Measurements from ENCODE around the gene PTOV1. TPM values are rescaled to one million over a fixed set of nuclear protein-coding genes. Genes with fewer than 3 reads are reported as not detected.

PTOV1 gene
- total and polyA plus RNA-seq, 2 of the 8 experiments (the other 6 are each of a cell fraction or from before 2014, with no cell fraction given), result 147 to 251 TPM

DNA sequence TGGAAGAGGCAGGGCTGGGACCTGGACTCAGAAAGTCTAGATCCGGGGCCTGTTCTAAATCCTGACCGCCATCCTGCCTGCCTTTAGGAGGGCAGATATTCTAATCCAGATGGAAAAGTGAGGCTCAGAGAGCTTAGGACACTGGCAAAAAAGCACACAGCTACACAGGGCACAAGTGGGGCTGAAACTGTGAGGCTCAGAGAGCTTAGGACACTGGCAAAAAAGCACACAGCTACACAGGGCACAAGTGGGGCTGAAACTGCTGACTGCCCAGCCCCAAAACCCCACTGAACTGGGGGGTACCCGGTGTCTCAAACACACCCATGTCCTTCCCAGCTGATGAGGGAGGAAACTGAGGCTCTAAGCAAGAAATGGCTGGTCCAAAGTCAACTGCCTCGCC, 24.2 kb downstream of the PTOV1 start:
- Histone ChIP-seq H3K79me1 (ENCODE audit: low read depth, low read length) (peaks cover 19% of the 10 kb centered on the region), H3K27me3 (replicated peaks in 1 of 4; ENCODE audit: control insufficient read depth in 3 of 4, extremely low read depth in 1 of 4, insufficient read depth in 3 of 4, low read length in 3 of 4) (no peaks in the 10 kb centered on the region), H2AK5ac (ENCODE audit: low read depth, low read length) (0 out of 2 replicates have a peak overlapping the region, but pooled peaks have one; percentile 91), H4K5ac (ENCODE audit: insufficient read length, low read depth, low read length) (no peak overlapping the region), H3K23ac (ENCODE audit: insufficient read length) (no peak overlapping the region), H4K8ac (ENCODE audit: extremely low read depth, insufficient read depth, low read length) (no peak overlapping the region), H2BK120ac (replicated peaks; ENCODE audit: low read depth, low read length) (no peak overlapping the region), H3K9ac (replicated peaks in 1 of 4; ENCODE audit: extremely low read depth in 1 of 4, low read depth in 3 of 4, low read length in 3 of 4) (peak overlapping the region in 2 of 4 experiments; percentile 90 to 97; a peak in 3 of 7 replicates), H2BK5ac (ENCODE audit: low read depth, low read length) (peak overlapping the region; percentile 100; the same call in 1 of the 2 replicates), H2BK12ac (ENCODE audit: low read depth, low read length) (0 out of 2 replicates have a peak overlapping the region, but pooled peaks have one; percentile 17), H2BK20ac (ENCODE audit: low read length) (no peak overlapping the region), H2BK15ac (ENCODE audit: low read length) (0 out of 2 replicates have a peak overlapping the region, but pooled peaks have one; percentile 29), H3K56ac (replicated peaks; ENCODE audit: insufficient read length, low read depth, low read length) (no peak overlapping the region), H3K36me3 (ENCODE audit: control insufficient read depth in 2 of 4, insufficient read depth in 4 of 4, low read length in 3 of 4) (peaks cover under 1 to 10% (median 5%) of the 10 kb centered on the region in 4 experiments; a peak in 5 of 8 replicates), H3K27ac (ENCODE audit: low read depth, low read length) (0 out of 2 replicates have a peak overlapping the region, but pooled peaks have one; percentile 93), H4K20me1 (replicated peaks in 1 of 2; ENCODE audit: control insufficient read depth in 1 of 2, insufficient read depth in 2 of 2, low read length in 2 of 2) (peaks cover 1 to 3% of the 10 kb centered on the region in 2 experiments), H3K4me1 (replicated peaks in 1 of 4; ENCODE audit: control insufficient read depth in 3 of 4, insufficient read depth in 4 of 4, low read length in 3 of 4) (peaks cover 0 to 13% (median 9%) of the 10 kb centered on the region in 4 experiments; a peak in 6 of 7 replicates), H2AFZ (ENCODE audit: low read length) (no peak overlapping the region), H3K18ac (ENCODE audit: extremely low read depth, low read length) (no peak overlapping the region), H3K4me3 (ENCODE audit: extremely low read depth in 1 of 4, insufficient read depth in 2 of 4, low read depth in 3 of 4, low read length in 4 of 4) (peak overlapping the region; percentile 90 to 95 (median 92); a peak in 7 of 8 replicates), H3K14ac (ENCODE audit: insufficient read length) (no peak overlapping the region), H3K4me2 (ENCODE audit: insufficient read depth in 1 of 2, low read depth in 2 of 2, low read length in 2 of 2) (peak overlapping the region; percentile 90 to 92), H3K23me2 (ENCODE audit: low read depth, low read length) (peaks cover 18% of the 10 kb centered on the region), H3K9me3 (ENCODE audit: insufficient read depth in 2 of 2, low read depth in 1 of 2, low read length in 1 of 2) (no peaks in the 10 kb centered on the region), H3K79me2 (ENCODE audit: control insufficient read depth in 1 of 2, insufficient read depth in 2 of 2, low read length in 2 of 2) (peaks cover 0 to 30% of the 10 kb centered on the region in 2 experiments; a peak in 2 of 4 replicates), H4K91ac (replicated peaks; ENCODE audit: insufficient read length, low read length) (peak overlapping the region; percentile 20), H3K4ac (replicated peaks; ENCODE audit: insufficient read length, low read depth, low read length) (no peak overlapping the region)
- DNase-seq (ENCODE audit: low read depth in 1 of 2, low spot score in 2 of 2) (no peak), FAIRE-seq (no peak)
- CTCF ChIA-PET (ENCODE audit: partially characterized antibody), result interaction anchor here (0.8 to 1.8 kb wide), 3 partner anchors 12 to 30 kb away, joined by 3 to 6 read pairs (median 3); no protein-coding TSS in a partner anchor
- WGBS, 2 experiments (ENCODE audit: extremely low coverage in 1 of 2, insufficient coverage in 1 of 2, insufficient read length in 1 of 2, insufficient replicate concordance in 2 of 2, low coverage in 1 of 2, low lambda C conversion rate in 2 of 2, missing lambda C conversion rate in 1 of 2), result 87% methylated on average over 4 of the region's 4 CpGs; no CpG with 5 or more reads in 1 of the 2 experiments
- POLR2A ChIA-PET (ENCODE audit: partially characterized antibody), result interaction anchor here (0.7 to 6.2 kb wide), 7 partner anchors 9 to 185 kb away, joined by 3 to 76 read pairs (median 15); partner anchors contain the start of genes ATF5, NUP62 and PNKP
- TF ChIP-seq ZNF274 (IDR thresholded peaks at IDR 0.05; ENCODE audit: borderline replicate concordance, extremely low read depth, low read length), result no peak
- no peak for TF ChIP-seq SUZ12 (IDR thresholded peaks at IDR 0.05; ENCODE audit: low read length)
- no peak for TF ChIP-seq KDM5A (IDR thresholded peaks at IDR 0.05; ENCODE audit: low read length)
- no peak for TF ChIP-seq MAFK (IDR thresholded peaks at IDR 0.05; ENCODE audit: low read depth, low read length)
- TF ChIP-seq EGR1 (IDR thresholded peaks at IDR 0.05; ENCODE audit: borderline replicate concordance, low read depth, low read length), result no peak
- no peak for TF ChIP-seq EZH2 (IDR thresholded peaks at IDR 0.05; ENCODE audit: low read depth, low read length, severe bottlenecking)
- no peak for TF ChIP-seq SP4 (IDR thresholded peaks at IDR 0.05; ENCODE audit: low read length)
- TF ChIP-seq RBBP5 (IDR thresholded peaks at IDR 0.05; ENCODE audit: borderline replicate concordance, low read depth, low read length), result no peak
- no peak for TF ChIP-seq CHD2 (IDR thresholded peaks at IDR 0.05; ENCODE audit: low read length)
- TF ChIP-seq MAX (IDR thresholded peaks at IDR 0.05), result no peak
- no peak for TF ChIP-seq USF2 (IDR thresholded peaks at IDR 0.05; ENCODE audit: low read length)
- no peak for TF ChIP-seq BCL11A (IDR thresholded peaks at IDR 0.05; ENCODE audit: low read depth in 2 of 2, low read length in 2 of 2)

All from H1 (cell line).